OCI-LY1 (cell line): Measurements from ENCODE around the gene FAM221B.

ENCODE experiments used
- CTCF ChIP-seq: fragments of 200-600 bp; sonication (generic), shearing (Covaris generic); IDR thresholded peaks from 2 replicates; pipeline ENCODE4 v1.5.1; 2017; ENCODE audit warnings: mild to moderate bottlenecking, antibody characterized with exemption, low read length, moderate library complexity, mixed read lengths
- EZH2 ChIP-seq: fragments of 200-600 bp; sonication (generic), shearing (Covaris generic); IDR thresholded peaks from 2 replicates; pipeline ENCODE4 v1.8.0; 2017; ENCODE audit warnings: borderline replicate concordance, mixed run types, mild to moderate bottlenecking, antibody characterized with exemption, low read length, moderate library complexity, mixed read lengths

- TF ChIP-seq EZH2 (no peak), CTCF (no peak)
Observed at GRCh38 chr9:35864695-35865255, 36.2 kb upstream of the FAM221B start.
